Mammary epithelial cell (primary cell): ENCODE data around the gene COL19A1.

Experiments
- CTCF ChIP-seq, 2 donors: IDR thresholded peaks in 1 of 2; conservative IDR thresholded peaks in 1 of 2; 2 replicates each; pipeline ENCODE4 v1.5.1; 2011 to 2012; ENCODE audit warnings: inconsistent platforms in 2 of 2, low read length in 2 of 2, mild to moderate bottlenecking in 2 of 2, control low read depth in 1 of 2, low read depth in 1 of 2; ENCODE audit not compliant: insufficient read depth in 1 of 2; ENCODE audit errors: extremely low read depth in 1 of 2
- EZH2 ChIP-seq: IDR thresholded peaks from 2 replicates; pipeline ENCODE4 v1.6.1; 2012; ENCODE audit warnings: low read length, inconsistent platforms, borderline replicate concordance

- TF ChIP-seq EZH2 (no peak), CTCF (conservative IDR thresholded peaks at IDR 0.05 in 1 of 2, IDR thresholded peaks at IDR 0.05 in 1 of 2; ENCODE audit: extremely low read depth in 1 of 2, insufficient read depth in 1 of 2, low read depth in 1 of 2, low read length in 2 of 2) (no peak)
These were observed 321.8 kb downstream of the COL19A1 start for GRCh38 chr6:70188202-70188601.
